Stimulated activated naive CD8-positive, alpha-beta T cell treated with anti-CD3 and anti-CD28 coated beads, Interleukin-15, Interleukin-2, amounts not matched to agents 100 U/mL and 50 U/mL, for 24 hours (primary cell): Measurements from ENCODE around the gene TTLL11.

Experiments
- ATAC-seq: fragments of 150-1000 bp; cut with Tn5 transposase; one replicate; pipeline ENCODE4 v1.10.0; 2021
- DNase-seq: peaks from one replicate; pipeline ENCODE4 v3.0.0; 2021

Gene TTLL11

DNA sequence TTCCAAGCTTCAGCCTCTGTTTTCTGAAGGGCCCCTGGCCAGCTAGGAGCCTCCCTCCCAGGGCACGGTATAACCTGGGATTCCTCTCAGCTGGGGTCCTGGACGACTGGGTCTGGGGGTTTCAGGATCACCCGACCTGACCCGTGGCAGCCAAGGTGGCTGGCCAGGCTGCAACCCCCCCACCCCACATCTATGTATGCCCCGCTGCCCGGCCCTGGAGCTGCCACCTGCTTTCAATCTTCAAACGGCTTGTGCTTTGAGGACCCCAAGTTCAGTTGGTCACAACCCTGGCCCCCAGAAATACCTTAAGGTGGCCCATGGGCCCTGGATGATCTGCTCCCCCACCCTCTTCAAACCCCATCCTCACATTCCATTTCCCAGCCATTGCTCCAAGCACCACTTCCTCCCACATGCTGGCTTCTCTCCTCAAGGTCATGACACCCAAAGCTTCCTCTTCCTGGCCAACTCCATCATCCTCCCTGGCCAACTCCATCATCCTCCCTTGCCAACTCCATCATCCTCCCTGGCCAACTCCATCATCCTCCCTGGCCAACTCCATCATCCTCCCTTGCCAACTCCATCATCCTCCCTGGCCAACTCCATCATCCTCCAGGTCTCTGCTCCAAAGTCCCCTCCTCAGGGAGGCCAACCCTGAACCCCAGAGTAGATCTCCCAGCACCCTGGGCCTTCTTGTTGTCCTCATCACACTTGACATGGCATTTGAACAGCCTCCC is 17.2 kb upstream of the TTLL11 start:
- DNase-seq (no peak), ATAC-seq (no peak)

DNA sequence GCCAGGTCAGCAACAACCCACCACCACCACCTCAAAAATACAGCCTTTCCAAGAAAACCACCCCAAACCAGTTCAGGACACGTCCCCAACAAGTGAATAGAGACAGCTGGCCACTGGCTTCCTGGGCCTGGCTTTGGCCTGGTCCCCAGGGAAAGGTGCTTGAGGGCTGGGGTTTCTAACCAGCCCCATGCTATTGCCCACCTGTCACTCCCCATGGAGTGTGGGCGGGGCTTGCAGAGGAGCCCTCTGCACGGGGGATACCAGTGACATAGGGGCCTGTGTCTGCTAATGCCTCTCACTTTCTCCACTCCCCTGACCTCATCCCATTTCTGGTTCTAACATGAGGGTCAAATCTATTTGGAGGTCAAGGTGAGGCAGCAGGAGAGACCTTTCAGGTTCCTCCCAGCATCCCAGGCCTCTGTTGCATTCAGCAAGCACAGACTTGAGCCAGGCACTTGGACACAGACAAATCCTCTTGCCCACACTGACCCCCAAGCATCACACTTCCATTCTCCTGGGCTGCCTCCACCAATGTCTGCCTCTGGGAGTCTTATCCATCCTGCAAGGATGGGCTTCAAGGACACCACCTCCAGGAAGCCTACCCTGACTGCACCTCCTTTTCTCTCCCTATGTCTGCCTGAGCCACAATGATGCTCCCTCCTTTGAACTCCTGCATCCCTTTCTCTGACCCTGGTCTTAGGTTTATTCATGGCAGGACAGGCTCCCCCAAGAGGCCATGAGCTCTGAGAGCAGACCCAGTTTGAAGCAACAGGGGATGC is 16.1 kb upstream of the TTLL11 start:
- ATAC-seq (no peak), DNase-seq (no peak)

DNA sequence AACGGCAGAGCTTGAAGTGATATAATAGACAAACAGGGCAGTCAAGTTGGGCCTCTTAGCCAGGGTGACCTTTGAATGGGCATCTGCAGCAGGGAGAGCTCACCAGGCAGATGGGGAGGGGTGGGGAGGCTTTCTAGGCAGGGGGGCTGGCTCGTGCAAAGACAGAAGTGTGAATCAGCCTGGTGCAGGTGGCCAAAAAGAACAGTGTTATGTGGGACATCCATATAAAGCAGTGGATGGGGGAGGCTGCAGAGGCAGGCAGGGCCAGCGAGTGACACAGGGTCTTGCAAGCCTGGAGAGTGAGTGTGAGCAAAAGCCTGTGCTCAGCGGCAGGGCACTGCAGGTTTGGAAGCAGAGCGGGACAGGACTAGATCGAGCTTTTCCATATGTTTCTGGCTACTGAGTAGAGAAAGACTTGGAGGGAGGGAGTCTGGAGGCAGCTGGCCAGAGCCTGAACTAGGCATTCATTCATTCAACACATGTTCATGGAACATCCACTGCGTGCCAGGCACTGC is 14.2 kb upstream of the TTLL11 start:
- ATAC-seq (no peak), DNase-seq (no peak)

DNA sequence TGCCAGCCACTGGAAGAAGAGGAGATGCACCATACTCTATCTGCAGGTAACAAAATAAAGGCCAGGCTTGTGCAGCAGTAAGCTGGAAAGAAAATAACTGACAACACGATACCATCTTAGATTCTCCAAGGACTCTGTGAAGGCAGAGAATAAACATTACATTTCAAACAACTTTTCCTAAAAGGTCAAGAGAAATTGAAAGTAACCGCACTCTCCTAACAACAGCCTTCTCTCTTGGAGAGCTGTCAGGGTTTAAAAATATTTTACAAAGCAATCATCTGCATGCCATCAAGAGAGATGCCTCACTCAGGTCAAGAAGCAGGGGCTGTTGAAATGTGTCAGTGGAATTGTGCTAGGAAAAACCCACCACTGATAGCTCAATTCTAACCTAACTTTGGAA is 13.5 kb upstream of the TTLL11 start:
- DNase-seq (no peak), ATAC-seq (no peak)

DNA sequence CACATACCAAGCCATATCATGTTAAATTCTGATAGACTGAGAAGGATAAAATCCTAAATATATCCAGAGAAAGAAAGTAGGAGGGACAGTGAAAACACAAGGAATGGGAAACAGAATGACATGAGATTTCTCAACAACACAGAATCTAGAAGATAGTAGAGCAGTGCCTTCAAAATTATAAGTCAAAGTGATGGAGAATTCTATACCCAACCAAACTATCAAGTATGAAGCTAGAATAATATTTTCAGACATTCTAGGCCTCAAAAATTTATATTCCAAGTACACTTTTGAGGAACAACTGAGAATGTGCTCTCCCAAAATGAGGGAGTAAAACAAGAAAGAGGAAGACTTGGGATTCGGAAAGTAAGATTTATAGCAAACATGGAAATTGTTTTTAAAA is 10.9 kb upstream of the TTLL11 start:
- ATAC-seq (no peak), DNase-seq (no peak)

DNA sequence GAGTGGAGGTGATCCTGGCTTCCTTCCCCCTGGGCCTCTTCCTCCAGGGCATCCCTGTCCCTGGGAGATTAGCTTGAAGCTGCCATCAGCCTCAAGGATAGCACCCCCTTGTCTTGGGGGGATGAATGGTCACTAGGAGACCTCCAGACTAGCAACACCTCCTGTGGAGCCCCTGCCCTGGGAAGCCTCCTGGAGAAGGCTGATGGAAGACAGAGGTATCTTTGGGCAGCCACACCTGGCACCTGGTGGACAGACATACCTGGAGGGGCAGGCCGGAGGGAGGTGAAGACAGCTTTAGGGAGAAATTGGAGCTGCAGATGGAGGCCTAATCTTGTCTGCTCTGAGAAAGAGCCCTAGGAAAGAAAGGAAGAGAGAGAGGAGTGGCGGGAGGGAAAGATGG is 9.0 kb upstream of the TTLL11 start:
- no peak for ATAC-seq

DNA sequence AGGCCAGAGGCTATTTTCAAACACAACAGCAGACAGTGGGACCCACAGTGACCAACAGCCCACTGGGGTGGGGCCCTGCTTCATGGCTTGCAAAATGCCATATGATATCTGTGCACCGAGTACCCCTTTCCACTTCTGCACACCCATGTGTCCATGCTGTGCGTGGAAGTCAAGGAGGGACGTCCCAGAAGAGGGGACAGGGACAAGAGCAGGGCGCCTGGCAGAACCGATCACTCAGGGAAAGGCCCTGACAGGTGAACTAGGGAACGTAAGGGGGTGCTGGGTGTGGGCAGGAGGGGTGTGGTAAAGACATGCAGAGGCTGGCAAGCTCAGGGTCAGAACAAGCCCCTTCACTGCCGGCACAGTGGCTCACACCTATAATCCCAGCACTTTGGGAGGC is 7.6 kb upstream of the TTLL11 start:
- ATAC-seq (no peak), DNase-seq (no peak)

More for the DNA sequence above, 9.0 kb upstream of the TTLL11 start:
- no peak for DNase-seq

DNA sequence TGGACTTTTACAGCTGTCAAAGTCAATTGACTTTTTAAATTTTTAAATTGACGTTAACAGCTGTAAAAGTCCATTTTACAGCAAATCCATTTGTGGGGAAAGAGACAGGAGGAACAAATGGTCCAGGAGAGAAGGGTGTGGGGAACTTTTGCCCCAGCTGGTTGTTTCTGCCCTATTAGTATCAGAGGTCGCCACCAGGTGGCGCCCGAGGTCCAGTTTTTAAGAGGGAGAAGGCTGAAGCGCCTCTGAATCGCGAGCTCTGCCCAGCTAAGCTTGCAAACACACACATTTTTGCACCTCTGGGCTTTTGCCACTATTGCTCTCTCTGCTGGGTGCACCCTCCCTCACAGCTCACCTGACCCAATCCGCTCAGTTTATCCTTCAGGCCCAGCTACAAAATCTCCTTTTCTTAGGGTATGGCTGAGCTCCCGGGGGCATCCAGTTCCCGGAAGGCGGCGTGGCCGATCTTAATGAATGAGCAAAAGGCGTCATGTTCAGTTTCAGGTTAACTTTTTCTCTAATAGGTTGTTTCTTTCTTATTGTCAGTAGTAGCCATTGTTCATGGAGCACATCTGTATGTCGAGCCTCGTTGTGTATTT is 6.3 kb upstream of the TTLL11 start:
- ATAC-seq, result peak; percentile 81
- peak; percentile 84 for DNase-seq

DNA sequence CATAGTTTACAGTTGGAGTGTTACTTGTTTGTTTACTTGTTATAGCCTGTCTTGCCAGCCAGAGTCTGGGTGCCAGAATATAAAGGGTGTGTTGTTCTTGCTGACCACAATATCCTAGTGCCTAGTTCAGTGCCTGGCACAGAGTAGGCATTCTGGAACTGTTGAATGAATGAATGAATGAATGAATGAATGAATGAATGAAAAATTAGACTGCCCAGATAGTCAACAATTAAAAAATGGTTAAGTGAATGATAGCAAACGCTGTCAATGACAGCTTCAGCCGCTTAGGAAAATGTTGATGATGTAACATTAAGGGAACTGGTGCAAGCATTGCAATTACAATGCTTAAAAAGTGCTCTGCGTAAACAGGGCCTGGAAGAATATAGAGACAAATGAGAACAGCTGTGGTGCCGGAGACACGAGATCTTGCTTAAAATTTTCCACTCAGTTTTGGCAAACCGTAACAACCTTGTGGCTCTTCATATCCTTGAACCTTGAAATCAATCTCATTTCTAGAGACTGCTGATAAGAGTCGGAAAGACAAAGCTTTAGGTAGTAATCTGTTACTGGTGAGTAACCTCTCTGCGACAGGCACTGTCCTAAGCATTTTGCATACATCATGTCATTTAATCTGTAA is 4.7 kb upstream of the TTLL11 start:
- DNase-seq, result no peak
- no peak for ATAC-seq

DNA sequence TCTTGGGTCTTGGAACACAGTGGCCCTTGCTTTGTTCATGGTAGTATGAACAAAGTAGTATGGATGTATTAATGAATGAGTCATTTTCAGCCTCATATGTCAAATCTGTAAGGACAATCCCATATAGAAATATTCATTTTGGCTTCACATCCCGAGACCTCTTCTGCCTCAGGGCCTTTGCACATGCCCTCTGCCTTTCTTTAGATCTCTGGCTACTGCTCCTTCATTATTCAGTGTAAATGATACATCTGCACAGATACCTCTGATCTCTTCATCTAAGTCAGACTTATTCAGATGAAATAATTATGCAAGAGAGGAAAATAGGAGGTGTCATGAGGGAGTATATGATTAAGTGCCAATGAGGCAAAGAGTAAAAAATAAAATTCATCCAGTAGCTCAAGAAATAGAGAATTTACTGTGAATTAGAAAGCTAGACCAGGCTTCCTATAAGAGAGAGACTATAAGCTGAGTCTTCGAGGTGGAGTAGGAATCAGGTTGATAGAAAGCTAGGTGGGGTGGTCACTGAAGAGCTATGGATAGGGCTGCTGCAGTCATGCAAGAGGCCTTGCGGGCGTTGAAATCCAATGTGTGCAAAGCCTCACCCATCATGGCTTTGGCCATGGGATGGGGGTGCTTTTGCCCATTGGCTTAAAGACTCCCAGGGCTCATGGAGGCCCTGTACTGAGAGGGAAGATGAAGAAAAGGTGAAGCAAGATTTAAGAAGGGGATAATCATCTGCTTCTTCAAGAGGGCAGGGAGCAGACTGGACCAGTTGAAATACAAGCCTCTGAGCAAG is 3.7 kb upstream of the TTLL11 start:
- ATAC-seq, result no peak
- no peak for DNase-seq

DNA sequence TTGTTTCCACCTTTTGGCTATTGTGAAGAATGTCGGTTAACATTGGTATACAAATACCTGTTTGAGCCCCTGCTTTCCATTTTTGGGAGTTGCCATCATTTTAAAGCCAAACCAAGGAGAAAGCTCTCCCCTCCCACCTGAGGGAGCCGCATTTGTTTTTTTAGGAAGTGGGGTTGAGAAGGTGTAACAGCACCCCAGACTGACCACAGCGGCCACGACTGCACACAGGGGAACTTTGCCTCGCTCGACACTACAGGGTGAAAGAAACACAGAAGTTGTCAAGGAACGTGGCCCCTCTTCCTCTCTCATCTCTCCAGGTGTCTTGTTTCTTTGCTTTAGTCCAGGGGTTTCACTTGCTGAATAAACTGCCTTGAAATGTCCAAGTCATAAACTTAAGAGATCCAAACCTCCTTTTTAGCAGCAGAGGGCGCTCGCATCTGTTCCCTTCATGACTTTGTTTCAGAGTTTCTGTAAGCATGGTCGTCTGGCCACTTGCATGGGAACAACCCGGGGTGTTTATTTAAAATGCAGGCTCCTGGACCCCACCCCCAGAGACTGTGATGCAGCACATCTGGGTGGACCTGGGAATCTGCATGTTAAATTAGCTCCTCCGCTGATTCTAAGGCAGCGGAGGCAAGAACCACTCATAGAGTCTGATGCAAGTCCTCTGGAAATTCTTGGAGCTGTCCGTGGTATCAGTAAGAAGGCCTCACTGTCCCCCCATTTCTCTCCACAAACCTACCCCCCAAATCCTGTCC is 2.1 kb upstream of the TTLL11 start:
- ATAC-seq, result no peak
- DNase-seq, result peak; percentile 49

DNA sequence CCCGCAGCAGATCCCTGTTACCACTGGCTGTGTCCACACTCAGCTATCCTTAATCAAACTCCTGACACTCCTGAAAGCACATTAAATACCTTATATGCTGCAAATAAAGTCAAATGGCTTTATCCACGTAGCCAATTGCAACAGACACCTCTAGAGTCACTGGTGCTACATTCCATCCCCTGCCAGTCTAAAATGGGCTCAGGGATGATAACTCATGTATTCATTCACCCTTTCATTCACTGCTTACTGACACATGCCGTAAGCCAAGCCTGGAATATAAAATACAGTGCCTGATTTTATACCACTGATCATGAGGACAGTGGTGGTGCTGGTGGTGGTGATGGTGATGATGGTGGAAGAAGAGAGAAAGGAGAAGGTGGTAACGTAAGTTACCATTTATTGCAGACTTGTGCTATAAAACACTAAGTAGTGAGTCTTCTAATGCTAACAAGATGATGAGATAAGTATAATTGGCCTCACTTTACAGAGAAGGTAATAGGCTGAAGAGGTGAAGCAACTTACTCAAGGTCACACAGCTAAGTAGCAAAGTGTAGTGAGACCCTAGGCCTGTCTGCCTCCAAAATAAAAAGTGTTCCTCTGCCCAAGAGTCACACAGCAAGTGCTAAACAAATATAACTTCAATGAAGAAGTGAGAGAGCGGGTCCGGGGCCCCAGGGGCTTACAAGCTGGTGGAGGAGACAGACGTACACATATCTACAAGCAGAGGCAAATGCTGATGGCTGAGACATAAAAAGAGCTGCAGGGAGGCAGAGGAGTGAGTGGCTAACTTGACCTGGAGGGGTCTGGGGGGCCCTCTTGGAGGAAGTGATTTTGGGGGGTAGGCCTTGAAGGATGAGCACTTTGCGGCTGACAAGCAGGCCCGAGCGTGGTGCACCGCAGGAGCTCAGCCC is 1.2 kb downstream of the TTLL11 start:
- no peak for DNase-seq
- no peak for ATAC-seq

DNA sequence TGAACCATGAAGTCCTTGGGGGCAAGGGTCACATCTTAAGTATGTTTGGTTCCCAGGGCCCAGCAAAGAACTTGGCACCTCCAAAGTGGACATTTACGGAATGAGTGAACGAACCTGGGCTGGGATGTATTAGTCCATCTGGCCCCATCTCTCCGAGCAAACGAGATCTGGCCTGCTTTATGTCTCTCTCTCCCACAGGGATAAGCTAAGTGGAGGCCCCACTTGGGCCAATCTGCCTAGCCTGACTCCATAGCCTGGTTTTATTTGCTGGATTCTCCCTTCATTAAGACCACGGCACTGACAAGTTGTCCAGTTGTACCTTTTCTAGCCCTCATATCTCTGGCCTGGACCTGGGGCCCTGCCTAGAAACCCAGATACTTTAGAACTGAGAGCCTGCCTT is 2.1 kb downstream of the TTLL11 start:
- no peak for ATAC-seq

DNA sequence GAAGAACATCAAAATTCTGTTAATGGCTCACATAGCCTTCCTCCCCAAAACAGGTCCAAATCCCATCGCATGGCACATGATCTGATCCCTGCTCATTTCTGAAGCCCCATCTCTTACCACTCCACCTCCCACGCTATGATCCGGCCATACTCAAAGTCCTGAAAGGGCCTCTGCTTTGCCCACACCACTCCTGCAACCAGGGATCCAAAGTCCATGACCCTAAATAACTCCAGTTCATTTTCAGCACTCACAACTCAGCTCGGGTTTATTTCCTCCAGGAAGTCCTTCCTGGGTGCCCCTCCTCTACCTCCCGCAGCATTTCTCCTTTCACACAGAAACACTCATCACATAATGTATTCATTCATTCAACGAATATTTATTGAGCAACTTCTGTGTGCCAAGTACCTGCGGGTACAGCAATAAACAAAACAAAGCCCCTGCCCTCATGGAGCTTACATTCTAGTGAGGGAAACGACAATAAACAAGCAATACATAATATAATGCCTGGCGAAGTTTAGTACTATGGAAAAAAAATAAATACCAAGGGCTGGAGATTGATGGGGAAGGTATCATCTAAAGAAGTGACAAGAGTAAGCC is 2.7 kb downstream of the TTLL11 start:
- DNase-seq (no peak), ATAC-seq (no peak)

More for the DNA sequence above, 2.1 kb downstream of the TTLL11 start:
- no peak for DNase-seq

DNA sequence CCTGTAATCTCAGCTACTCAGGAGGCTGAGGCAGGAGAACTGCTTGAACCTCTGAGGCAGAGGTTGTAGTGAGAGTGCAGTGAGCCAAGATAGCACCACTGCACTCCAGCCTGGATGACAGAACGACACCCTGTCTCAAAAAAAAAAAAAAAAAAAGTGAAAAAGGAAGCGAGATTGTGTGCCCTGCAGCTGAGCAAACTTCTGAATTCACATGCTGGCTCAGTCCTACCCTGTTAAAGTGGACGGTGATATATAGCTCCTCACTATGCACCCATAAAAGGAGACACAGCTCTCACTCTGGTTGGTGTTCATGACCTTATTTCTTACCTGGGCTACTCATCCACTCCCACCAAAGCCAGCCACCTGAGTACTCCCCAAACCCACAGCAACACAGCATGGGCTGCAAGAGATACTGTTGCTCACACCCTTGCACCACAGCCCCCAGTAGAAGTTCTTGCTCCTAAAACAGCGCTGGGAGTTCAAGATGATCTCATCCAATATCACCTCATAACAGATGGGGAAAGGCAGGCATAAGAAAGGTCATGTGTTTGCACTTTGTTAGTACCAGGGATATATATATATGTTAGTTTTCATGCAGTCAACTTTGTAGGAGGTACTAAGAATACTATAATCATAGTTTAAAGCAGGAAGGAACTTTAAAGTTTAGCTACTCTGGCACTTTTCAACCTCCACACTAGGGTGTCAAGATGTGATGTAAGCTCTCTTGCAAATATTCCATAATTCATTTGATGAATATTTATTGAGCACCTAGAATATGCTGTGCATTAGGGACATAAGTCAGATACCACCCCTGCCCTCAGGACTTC is 4.0 kb downstream of the TTLL11 start:
- DNase-seq (no peak), ATAC-seq (no peak)

DNA sequence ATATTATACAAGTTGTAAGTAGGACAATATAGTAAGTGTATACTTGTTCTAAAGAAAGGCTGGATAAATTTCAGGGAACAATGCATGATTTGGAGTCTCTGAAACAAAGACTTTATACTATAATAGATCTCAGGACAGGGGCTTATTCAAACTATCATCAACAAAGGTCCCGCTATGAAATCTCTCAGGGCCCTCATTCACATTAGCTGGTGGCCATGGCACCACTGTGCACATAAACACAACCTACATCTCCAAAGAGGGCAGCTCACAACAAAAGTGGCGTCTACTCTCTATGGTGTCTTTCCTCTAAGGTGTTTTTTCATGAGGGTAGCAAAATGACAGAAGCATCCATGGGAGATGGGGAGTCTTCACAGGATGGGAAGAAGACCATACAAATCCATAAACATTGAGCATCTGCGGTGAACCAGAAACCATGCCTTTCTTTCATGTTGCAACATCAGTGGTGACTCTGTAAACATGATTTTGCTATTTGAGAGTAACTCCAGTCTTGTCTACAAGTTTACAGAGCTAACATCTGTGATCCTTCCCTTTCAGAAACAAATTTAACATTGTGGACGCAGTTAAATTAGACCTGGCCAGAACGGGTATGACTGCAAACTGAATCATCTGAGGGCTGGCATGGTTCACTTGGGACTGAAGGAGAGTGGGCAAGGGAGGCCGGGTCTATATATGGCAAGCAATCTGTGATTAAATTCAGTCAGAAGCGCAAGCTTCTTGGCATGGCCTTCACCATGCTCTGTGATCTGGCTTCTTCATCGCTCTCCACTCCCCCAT is 5.5 kb downstream of the TTLL11 start:
- DNase-seq (no peak), ATAC-seq (no peak)

DNA sequence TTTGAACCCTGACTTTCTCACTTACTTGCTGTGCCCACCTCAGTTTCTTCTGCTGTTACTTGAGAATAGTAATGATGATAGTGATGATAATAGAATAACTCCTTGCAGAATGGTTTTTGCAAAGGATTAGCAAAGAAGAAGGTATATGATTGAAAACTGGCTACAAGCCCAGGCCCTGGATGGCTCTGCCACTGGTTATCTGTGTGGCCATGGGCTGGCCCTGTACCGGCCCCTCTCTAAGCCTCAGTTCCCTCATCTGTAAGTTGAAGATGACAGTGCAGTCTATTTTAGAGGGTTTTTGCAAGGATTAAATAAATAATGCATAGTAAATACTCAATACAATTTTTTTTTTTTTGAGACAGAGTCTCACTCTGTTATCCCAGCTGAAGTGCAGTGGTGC is 6.2 kb downstream of the TTLL11 start:
- ATAC-seq (no peak), DNase-seq (no peak)

DNA sequence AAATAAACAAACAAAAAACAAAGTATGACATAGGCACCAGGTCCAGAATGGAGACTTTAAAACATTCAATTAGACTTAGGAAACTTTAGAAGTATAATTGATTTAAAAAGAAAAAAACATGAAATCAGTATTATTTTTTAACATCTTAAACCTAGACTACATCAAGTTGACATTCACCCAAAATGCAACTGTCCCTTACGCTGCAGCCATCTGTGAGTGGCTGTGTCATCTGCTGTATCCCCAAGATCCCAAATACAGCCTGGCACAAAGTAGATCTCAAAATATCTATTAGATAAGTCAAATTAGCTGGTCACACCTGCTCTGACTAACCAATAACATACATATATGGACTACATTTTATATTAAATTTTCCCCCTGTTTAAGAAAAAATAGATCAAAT is 7.8 kb downstream of the TTLL11 start:
- no peak for ATAC-seq
- DNase-seq, result no peak
